Measurements from ENCODE around the gene MUC2. TPM values are rescaled to one million over a fixed set of nuclear protein-coding genes. Genes with fewer than 3 reads are reported as not detected.

The MUC2 gene
- total and polyA plus RNA-seq, 2 experiments from 2014 or later: not detected

DNA sequence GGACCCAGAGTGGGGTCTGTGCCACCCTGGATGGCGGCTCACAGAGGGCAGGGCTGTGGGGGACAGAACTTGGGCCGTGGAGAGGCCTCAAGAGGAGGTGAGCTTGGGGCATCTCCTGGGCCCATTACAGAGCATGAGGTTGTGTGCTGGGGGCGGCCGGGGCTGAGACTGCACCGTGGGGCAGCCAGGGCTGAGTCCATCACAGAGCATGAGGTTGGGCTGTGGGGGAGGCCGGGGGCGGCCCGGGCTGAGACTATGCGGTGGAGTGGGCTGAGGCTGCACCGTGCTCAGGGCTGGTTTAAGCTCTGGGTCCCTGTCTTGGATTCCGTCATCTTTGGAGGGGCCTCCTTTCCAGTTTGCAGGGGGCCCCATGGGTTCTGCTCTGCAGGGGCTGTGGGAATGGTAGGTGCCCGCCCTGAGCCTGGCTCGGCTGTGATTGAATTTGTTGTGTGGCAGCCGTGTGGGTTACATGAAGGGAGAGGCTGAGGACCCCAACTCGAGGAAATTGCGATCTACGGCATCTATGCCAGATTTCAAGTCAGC, 45.0 kb downstream of the MUC2 start:
- no peak for DNase-seq (ENCODE audit: low spot score)
- Mint-ChIP-seq H3K36me3 (ENCODE audit: low read depth) (no peaks in the 10 kb centered on the region), H3K4me3 (no peak overlapping the region), H3K4me1 (no peaks in the 10 kb centered on the region; the same call in 2 of the 3 replicates), H3K9me3 (no peaks in the 10 kb centered on the region), H3K27me3 (ENCODE audit: insufficient read depth, low read depth, poor library complexity) (peaks cover 11% of the 10 kb centered on the region), H3K27ac (no peak overlapping the region)
- H3F3A ChIP-seq (replicated peaks; ENCODE audit: low read depth): no peaks in the 10 kb centered on the region
- H3K4me1 ChIP-seq (ENCODE audit: insufficient read depth): no peaks in the 10 kb centered on the region
- no peak for ATAC-seq
- no peaks in the 10 kb centered on the region for H3K79me2 ChIP-seq (replicated peaks; ENCODE audit: insufficient read depth)
- no peak overlapping the region for H2AFZ ChIP-seq
- TF ChIP-seq ZNF114 (CRISPR knock-in tag; IDR thresholded peaks at IDR 0.05): no peak
- no peak for TF ChIP-seq STAT1 (IDR thresholded peaks at IDR 0.05; ENCODE audit: unreplicated experiment)
- no peak for TF ChIP-seq EZH2phosphoT487 (IDR thresholded peaks at IDR 0.05; ENCODE audit: unreplicated experiment)
- no peak for TF ChIP-seq JUNB (IDR thresholded peaks at IDR 0.05; ENCODE audit: unreplicated experiment)
- TF ChIP-seq NANOG (IDR thresholded peaks at IDR 0.05; ENCODE audit: borderline replicate concordance): no peak
- TF ChIP-seq, protein P1, sequence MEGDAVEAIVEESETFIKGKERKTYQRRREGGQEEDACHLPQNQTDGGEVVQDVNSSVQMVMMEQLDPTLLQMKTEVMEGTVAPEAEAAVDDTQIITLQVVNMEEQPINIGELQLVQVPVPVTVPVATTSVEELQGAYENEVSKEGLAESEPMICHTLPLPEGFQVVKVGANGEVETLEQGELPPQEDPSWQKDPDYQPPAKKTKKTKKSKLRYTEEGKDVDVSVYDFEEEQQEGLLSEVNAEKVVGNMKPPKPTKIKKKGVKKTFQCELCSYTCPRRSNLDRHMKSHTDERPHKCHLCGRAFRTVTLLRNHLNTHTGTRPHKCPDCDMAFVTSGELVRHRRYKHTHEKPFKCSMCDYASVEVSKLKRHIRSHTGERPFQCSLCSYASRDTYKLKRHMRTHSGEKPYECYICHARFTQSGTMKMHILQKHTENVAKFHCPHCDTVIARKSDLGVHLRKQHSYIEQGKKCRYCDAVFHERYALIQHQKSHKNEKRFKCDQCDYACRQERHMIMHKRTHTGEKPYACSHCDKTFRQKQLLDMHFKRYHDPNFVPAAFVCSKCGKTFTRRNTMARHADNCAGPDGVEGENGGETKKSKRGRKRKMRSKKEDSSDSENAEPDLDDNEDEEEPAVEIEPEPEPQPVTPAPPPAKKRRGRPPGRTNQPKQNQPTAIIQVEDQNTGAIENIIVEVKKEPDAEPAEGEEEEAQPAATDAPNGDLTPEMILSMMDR (conservative IDR thresholded peaks at IDR 0.05; ENCODE audit: low read depth in 2 of 2): no peak
- TF ChIP-seq CREB1 (CRISPR knock-in tag; IDR thresholded peaks at IDR 0.05; ENCODE audit: low read depth): no peak
- TF ChIP-seq ZNF331 (CRISPR knock-in tag; IDR thresholded peaks at IDR 0.05; ENCODE audit: low read depth): no peak
- TF ChIP-seq ETS1 (IDR thresholded peaks at IDR 0.05): no peak
- no peak for TF ChIP-seq EZH2 (IDR thresholded peaks at IDR 0.05; ENCODE audit: low read depth, unreplicated experiment)
- TF ChIP-seq POLR2AphosphoS5 (IDR thresholded peaks at IDR 0.05; ENCODE audit: low read depth): no peak
- no peak for TF ChIP-seq ZNF462 (CRISPR knock-in tag; IDR thresholded peaks at IDR 0.05)
- no peak for TF ChIP-seq REST (IDR thresholded peaks at IDR 0.05; ENCODE audit: unreplicated experiment)
- no peak overlapping the region for H3K4me3 ChIP-seq
- no peaks in the 10 kb centered on the region for H3K9me2 ChIP-seq (ENCODE audit: insufficient read depth)
- no peak overlapping the region for H3K4me2 ChIP-seq
- no peaks in the 10 kb centered on the region for H3K27me3 ChIP-seq (ENCODE audit: insufficient read depth)
- H3K36me3 ChIP-seq (ENCODE audit: insufficient read depth): no peaks in the 10 kb centered on the region
- H4K20me1 ChIP-seq (replicated peaks; ENCODE audit: insufficient read depth): no peaks in the 10 kb centered on the region
- no peak overlapping the region for H3K27ac ChIP-seq (ENCODE audit: low read depth)
